ENCODE data around the gene SETDB2.

SETDB2 gene, protein sequence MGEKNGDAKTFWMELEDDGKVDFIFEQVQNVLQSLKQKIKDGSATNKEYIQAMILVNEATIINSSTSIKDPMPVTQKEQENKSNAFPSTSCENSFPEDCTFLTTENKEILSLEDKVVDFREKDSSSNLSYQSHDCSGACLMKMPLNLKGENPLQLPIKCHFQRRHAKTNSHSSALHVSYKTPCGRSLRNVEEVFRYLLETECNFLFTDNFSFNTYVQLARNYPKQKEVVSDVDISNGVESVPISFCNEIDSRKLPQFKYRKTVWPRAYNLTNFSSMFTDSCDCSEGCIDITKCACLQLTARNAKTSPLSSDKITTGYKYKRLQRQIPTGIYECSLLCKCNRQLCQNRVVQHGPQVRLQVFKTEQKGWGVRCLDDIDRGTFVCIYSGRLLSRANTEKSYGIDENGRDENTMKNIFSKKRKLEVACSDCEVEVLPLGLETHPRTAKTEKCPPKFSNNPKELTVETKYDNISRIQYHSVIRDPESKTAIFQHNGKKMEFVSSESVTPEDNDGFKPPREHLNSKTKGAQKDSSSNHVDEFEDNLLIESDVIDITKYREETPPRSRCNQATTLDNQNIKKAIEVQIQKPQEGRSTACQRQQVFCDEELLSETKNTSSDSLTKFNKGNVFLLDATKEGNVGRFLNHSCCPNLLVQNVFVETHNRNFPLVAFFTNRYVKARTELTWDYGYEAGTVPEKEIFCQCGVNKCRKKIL

DNA sequence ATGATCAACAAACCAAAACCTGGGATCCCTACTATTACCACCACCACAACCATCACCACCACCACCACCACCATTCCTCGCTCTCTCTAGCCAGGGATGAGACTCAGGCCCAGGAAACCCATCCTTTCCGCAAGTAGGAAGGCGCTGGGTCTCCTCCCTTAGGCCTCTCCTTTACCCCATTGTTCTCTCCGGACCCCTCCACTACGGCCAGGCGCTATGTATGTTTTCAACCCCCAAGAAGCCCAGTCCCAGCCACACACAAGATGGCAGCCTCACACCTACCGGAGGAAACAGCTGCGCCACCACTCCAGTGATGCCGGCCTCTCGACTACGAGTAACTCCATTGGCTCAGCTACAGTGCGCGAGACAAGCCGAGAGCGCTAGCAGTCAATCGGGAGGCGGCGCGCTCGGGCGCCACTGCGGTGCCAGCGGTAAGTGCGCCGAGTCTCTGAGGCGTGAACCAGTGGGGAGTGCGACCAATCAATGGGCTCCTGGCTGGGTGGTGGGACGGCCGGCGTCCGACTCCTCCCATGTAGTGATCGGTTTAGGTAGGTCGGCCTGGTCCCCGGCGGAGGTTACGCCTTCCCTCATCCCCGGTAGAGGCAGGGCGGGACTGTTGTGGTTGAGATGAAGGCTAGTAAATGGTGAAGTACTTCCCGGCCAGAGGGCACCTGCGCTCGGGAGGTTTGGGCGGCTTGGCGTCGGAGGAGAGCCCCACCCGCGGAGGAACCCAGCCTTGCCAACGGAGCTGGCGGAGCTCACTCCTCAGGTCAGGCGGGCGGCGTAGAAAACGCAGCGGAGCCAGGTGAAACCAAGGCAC, at the start of gene SETDB2, which contains the start of gene CAB39L:
Gene SETDB2, plus strand, starts transcription at position 571 of the 820 bp plus-strand sequence. CDS start 7,620 bp downstream, outside the sequence.
Gene CAB39L, minus strand, starts transcription at position 361 of the 820 bp plus-strand sequence. CDS start 61,154 bp downstream, outside the sequence.
- peak; percentile 82 to 100 (median 99) for DNase-seq

DNA sequence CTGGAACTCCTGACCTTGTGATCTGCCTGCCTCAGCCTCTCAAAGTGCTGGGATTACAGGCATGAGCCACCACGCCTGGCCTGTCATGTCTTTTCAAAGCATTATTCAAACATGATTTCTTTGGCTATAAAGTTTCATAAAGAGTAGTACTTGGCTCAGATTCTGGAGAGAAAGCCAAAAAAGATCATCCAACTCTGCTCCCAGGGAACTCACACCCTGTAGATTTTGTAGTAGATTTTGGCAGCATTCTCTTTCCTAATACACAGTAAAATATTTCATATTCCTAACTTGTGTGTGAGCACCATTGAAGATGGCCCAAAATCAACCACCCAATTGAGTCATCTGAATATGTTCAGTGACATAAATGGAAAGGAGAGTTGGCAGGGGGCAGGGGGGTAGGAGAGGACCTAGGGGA, 48.6 kb upstream of the SETDB2 start:
- no peak for DNase-seq

DNA sequence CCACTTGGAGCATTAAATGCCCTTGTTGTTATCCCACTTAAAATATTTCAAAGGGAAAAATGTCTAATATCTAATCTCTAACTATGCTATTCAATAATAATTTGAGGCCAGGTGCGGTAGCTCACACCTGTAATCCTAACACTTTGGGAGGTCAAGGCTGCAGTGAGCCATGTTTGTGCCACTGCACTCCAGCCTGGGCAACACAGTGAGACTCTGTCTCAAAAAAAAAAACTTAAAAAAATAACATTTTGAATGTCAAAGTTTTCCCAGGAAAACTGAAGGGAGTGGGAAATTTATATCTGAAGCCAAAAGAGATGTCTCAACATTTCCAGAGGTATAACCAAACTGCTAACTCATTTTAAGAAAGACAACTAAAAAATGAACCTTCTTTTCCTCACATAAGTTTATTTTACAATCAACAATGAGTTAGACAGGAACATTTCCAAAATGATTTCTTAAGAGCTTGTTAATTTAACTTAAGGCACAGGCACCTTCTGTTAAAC, 48.1 kb upstream of the SETDB2 start:
- no peak for DNase-seq

DNA sequence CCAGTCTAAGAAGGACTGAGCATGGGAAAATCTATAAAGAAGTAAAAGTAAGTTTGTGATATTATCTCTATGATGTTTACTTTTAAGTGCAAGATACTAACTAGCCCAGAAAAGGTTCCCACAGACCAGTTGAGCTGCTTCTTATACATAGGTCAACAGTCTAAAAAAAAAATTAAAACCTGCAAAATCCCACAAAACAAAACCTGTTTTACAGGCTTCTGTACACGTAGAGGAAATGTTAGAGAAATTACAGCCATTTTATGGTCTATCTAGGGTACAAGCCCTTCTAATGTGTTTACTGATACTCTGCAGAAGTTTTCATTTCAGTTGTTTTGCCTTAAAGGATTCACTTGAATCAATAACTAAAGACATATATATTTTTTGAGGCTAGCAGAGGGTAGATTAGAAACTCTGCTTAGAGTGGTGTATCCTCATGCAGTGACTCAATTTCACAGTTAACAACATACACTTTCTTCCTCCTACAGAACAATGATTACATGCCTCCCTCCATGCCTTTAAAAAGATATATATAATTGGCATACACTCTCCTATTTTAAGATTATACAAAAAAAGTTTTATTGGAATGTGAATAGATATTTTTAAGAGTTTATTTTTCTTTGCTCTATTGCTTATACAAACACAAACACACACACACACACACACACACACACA, 44.1 kb upstream of the SETDB2 start:
- no peak for DNase-seq

DNA sequence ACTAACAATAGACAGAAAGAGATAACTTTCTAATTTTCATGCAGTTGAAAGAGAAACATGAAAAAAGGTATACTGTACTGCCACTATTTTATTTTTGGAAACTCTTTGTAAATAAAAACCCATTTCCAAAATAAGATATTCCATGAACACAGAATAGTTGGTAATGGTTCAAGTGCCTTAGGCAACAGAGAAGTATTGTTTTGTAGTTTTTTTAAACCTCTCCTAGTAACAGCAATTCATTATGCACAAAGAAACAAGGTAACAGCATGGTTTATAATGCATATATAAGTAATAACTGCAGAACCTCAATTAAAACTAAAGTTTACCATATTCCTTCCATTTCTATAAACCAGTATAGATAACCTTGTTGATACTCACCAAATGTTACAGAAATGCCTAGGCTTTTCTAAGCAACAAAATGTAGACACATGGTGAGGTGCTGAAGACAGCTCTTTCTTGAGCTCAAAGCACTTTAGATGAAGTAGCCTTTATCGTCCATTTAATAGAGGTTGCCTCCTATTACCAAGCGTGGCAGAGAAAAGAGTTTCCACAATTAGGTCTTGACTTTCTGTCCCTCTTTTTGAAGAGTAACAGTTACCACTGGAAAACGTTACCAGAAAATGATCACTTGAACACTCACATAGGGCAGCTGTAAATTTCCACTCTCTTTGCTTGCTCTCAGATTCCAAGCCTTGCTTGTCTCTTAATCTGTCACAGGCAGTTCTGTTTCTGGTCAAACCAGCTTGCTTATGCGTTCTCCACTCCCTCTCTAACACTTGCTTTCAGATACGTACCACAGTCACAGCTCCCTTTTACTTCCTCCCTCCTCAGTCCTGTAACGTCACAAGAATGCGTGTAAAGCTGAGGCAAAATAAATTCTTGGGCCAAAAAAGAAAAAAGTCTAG, 43.1 kb upstream of the SETDB2 start:
- DNase-seq: peak in 27 of 58 donors; percentile 2 to 76 (median 17)

DNA sequence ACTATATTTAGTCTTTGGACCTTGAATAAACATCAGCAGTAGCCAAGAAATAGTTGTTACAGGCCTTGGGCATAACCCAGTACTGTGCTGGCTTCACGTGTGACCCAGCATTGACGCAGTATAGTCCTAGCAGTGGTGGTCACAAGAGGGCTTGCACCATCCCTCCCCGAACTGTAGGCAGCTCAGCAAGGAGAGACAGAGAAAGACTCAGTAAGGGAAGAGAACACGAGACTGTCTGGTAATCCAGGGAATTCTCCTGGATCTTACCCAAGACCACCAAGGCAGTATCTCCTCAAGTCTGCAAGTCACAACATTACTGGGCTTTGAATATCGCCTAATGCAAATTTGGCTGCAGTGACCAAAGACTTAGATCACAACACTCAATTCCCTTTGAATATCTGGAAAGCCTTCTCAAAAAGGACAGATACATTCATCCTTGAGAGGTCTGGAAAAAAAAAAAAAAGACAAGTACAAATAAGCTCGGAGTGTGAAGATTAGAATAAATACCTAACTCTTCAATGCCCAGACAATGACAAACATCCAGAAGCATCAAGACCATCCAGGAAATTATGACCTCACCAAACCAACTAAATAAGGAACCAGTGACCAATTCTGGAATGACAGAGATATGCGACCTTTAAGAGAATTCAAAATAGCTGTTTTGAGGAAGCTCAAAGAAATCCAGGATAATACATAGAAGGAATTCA, 39.9 kb upstream of the SETDB2 start:
- DNase-seq: no peak

DNA sequence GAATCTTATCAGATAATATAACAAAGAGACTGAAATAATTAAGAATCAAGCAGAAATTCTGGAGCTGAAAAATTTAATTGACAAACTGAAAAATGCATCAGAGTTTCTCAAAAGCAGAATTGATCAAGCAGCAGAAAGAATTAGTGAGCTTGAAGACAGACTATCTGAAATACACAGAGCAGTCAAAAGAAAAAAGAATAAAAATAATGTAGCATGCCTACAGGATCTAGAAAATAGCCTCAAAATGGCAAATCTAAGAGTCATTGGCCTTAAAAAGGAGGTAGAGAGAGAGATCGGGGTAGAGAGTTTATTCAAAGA, 39.4 kb upstream of the SETDB2 start:
- no peak for DNase-seq

DNA sequence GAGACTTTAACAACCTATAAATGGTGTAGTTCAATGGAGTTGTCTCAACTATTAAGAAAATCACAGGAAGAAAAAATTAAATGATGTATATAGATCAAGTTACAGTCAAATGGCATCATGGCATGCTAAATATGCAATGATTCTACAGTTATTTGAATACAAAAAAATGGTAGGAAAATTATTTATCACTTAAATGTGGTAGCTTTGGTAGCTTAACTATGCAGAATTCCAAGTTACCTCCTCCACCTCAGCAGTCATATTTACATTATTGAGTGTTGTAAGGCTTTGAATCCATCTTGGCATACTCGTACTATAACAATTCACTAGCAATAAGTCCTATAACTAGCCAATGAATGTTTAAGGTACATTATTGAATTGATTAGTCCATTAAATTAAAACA, 37.0 kb upstream of the SETDB2 start:
- no peak for DNase-seq

DNA sequence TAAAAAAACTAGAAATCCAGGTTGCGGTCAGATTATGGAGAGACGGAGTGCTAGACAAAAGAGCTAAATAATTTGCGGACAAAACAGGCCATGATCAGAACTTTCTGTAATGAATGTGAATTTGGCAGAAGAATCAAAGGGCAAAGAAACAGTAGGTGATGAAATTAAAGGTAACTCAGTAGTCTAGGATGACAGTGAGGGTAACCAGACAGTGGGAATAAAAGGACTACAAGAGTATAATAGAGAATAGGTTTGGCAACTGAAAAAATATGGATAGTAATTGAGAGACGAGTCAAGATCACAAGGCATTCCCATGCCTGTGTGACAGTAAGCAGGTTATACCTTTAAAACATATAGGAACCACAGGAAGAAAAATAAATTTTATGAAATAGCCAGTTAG, 36.1 kb upstream of the SETDB2 start:
- DNase-seq: no peak

DNA sequence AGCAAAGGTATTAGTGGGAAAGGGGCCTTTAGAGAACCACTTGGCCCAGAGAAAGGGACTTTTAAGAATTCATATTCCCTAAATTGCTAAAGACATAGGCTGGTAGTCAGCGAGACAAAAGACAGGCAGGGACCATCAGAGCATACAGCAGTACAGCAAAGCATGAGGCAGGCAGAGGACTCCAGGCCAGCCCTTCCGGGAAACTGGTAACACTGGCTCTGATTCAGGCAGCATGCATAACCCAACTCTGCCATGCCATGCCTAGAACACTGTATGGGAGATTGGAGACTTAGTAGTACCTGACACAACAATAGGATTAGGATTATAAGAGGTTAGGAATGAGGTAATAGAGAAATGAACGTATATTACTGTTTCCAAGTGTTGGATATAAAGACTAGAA, 35.1 kb upstream of the SETDB2 start:
- DNase-seq: peak in 1 of 58 donors; percentile 44

DNA sequence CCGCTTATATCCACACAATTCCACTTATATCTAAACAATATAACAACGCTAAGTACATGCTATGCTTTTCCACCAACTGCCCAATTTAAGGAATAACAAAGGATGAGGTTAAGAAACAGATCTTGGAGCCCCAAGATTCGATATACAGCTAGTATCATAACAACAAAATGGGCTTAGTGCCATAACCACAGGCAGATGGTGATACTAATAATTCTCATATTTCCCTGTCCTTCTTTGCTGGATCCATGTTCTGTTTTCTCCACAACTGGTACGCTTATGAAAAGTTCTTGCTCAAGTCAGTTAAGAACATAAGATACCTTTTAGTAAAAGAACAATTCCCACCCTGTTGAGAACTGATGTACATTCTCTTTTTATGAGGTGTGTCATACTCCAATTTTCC, 34.1 kb upstream of the SETDB2 start:
- DNase-seq: no peak

DNA sequence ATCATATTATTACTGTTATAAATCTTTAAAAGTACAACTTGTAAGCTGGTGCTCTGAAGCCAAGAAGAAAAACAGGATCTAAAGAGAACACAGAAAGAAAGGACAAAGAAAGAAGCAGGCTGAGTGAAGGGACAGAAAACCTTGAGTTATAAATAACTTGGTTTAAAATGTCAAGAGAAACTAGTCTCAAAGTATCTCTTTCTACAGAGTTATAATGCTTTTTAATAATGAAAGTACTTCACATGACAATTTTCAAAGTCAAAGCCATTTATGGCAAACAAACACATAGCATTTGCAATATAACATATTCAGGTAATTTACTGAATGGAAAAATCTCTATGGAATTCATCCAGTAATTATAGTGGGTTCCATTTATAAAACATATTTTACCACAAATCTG, 33.6 kb upstream of the SETDB2 start:
- DNase-seq: no peak

DNA sequence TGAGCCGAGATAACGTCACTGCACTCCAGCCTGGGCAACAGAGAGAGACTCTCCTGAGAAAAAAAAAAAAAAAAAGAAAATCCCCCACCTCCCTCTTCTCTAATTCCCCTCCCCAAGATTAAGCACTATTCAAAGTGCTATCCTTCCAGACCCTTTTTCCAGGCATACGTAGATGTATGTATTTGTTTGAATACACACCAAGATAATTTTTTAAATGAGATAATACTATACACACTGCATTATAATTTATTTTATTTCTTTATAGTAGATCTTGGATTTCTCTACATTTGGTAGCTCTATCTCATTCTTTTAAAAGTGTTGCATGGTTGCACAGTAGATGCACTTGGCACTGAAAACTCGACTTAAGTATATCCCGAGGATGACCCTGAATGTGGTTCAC, 32.7 kb upstream of the SETDB2 start:
- no peak for DNase-seq

DNA sequence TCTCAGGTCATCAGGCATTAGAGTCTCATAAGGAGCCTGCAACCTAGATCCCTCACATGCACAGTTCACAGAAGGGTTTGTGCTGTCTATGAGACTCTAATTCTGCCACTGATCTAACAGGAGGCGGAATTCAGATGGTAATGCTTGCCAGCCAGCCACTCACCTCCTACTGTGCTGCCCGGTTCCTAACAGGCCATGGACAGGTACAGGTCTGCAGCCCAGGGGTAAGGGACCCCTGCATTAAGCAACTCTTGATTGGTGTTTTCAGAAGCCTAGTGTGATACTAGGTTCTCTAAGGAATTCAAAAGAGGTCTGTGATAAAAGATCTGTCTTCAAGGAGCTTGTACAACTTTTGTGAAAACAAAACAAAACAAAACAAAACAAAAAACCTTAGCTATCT, 31.3 kb upstream of the SETDB2 start:
- no peak for DNase-seq

DNA sequence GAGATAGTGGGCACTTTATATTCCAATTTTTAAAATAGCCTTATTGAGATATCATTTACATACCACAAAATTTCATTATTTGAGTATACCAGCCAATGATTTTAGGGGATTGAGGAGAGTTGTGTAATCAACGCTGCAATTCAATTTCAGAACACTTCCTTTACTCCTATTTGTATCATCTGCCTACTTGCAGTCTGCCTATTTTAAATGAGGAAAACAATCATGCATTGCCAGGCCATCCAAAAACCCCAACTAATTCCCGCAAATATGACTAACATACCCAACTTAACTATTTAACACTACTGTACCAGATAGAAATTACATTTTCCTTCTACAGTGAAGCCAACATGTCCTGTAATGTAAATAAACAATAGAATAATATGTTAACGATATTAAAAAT, 26.9 kb upstream of the SETDB2 start:
- DNase-seq: no peak

DNA sequence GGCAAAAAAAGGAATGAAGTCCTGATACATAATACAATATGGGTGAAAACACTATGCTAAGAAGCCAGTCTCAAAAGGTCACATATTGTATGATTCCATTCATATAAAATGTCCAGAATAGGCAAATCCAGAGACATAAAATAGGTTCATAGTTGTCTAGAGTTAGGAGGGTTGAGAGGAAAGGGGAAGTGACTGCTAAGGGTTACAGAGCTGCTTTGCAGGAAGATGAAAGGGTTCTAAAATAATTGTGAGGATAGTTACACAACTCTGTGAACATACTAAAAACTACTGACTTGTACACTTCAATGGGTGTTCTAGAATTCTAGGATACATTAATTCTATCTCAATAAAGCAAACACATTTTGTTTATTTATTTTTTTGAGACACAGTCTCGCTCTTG, 25.9 kb upstream of the SETDB2 start:
- no peak for DNase-seq

DNA sequence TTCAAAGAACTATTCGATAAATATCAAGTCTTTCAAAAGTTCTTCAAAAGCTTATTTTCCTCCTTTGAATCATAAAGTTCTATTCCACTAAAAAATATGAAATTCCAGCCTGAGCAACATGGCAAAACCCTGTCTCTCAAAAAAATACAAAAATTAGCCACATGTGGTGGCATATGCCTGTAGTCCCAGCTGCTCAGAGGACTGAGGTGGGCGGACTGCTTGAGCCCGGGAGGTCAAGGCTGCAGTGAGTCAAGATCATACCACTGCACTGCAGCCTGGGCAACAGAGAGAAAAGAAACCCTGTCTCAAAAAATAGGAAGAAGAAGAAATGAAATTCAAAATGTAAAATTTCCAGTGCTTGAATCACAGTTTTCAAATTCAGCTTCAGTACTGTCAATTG, 24.8 kb upstream of the SETDB2 start:
- no peak for DNase-seq

DNA sequence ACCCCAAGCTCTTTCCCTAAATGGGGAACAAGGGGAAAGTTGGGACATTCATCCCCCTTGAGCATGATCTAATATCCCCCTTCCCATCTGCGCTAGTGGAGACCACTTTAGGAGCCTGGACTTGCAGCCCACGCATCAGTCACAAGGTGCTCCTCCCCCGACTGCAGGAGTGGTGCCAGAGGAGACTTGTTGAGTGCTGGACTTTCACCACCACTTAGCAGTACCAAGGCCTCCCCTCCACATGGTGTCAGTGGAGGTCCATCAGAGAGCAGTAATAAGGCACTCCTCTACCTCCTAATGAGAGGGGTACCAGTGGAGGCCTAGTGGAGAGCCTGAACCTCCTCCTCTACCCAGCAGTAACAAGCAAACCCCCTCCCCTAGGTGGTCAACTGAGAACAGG, 22.7 kb upstream of the SETDB2 start:
- DNase-seq: no peak

DNA sequence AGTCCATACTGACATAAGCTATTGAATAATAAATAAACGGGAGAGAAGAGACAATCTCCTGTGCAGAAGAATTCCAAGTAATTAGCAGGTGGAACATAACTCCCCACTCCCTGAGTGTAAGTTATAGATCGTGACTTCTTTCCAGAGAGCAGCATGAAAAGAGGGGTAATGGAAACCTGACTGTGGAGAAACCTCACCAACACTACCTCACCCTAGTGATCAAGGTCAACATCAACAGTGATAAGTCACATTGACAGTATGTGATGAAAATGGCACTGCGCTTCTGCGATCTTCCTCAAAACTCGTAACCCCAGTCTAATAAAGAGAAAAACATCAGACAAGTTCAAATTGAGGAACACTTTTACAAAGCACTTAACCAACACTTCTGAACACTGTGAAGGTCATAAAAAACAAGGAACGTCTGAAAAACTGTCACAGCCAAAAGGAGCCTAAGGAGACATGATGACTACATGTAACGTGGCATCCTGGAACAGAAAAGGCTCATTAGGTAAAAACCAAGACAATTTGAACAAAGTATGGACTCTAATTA, 20.0 kb upstream of the SETDB2 start:
- no peak for DNase-seq
